Skeletal muscle satellite cell (primary cell): ENCODE results near the gene COL8A1.

Source experiments
- H3K27me3 ChIP-seq: 2 replicates; pipeline ENCODE4 v1.7.0; 2013; ENCODE audit warnings: low read length; ENCODE audit not compliant: control insufficient read depth, insufficient read depth
- H3K36me3 ChIP-seq: 2 replicates; pipeline ENCODE4 v1.7.0; 2013; ENCODE audit warnings: mild to moderate bottlenecking, control low read depth, low read length; ENCODE audit not compliant: insufficient read depth
- H3K4me1 ChIP-seq: 2 replicates; pipeline ENCODE4 v1.7.0; 2013; ENCODE audit warnings: low read length; ENCODE audit not compliant: control insufficient read depth, insufficient read depth
- H3K4me2 ChIP-seq: 2 replicates; pipeline ENCODE4 v1.7.0; 2013; ENCODE audit warnings: mild to moderate bottlenecking, low read length
- H3K4me3 ChIP-seq: 2 replicates; pipeline ENCODE4 v1.7.0; 2013; ENCODE audit warnings: low read length
- H3K9ac ChIP-seq: 2 replicates; pipeline ENCODE4 v1.7.0; 2013; ENCODE audit warnings: mild to moderate bottlenecking, low read depth, low read length, moderate library complexity
- H3K9me3 ChIP-seq: replicated peaks from 2 replicates; pipeline ENCODE4 v1.7.0; 2013; ENCODE audit warnings: mild to moderate bottlenecking, control low read depth, low read length

The COL8A1 gene

GRCh38 chr3:99656624-99657023 is 18.2 kb downstream of the COL8A1 start:
- peaks cover 91% of the 10 kb centered on the region for H3K36me3 ChIP-seq
- no peak overlapping the region for H3K4me2 ChIP-seq
- H3K4me3 ChIP-seq = no peak overlapping the region
- H3K9me3 ChIP-seq = no peaks in the 10 kb centered on the region
- no peaks in the 10 kb centered on the region for H3K27me3 ChIP-seq
- H3K9ac ChIP-seq = no peak overlapping the region
- peaks cover 79% of the 10 kb centered on the region for H3K4me1 ChIP-seq

GRCh38 chr3:99658274-99658673 is 19.9 kb downstream of the COL8A1 start:
- no peaks in the 10 kb centered on the region for H3K9me3 ChIP-seq
- H3K4me3 ChIP-seq = no peak overlapping the region
- H3K4me1 ChIP-seq = peaks cover 63% of the 10 kb centered on the region
- H3K4me2 ChIP-seq = peak overlapping the region; percentile 27
- peaks cover 81% of the 10 kb centered on the region for H3K36me3 ChIP-seq
- H3K27me3 ChIP-seq = no peaks in the 10 kb centered on the region
- H3K9ac ChIP-seq = peak overlapping the region; percentile 51

GRCh38 chr3:99659032-99659431 is 20.6 kb downstream of the COL8A1 start:
- no peak overlapping the region for H3K4me3 ChIP-seq
- H3K9me3 ChIP-seq = no peaks in the 10 kb centered on the region
- H3K9ac ChIP-seq = peak overlapping the region; percentile 51
- no peaks in the 10 kb centered on the region for H3K27me3 ChIP-seq
- H3K4me2 ChIP-seq = peak overlapping the region; percentile 27
- peaks cover 75% of the 10 kb centered on the region for H3K36me3 ChIP-seq
- peaks cover 59% of the 10 kb centered on the region for H3K4me1 ChIP-seq

GRCh38 chr3:99659951-99660350 is 21.6 kb downstream of the COL8A1 start:
- Histone ChIP-seq H3K27me3 (no peaks in the 10 kb centered on the region), H3K9me3 (no peaks in the 10 kb centered on the region), H3K4me3 (no peak overlapping the region), H3K9ac (no peak overlapping the region), H3K4me2 (no peak overlapping the region), H3K4me1 (peaks cover 63% of the 10 kb centered on the region), H3K36me3 (peaks cover 72% of the 10 kb centered on the region)

- Histone ChIP-seq H3K27me3 (no peaks in the 10 kb centered on the region), H3K4me2 (no peak overlapping the region), H3K4me3 (no peak overlapping the region), H3K36me3 (peaks cover 61% of the 10 kb centered on the region), H3K9ac (no peak overlapping the region), H3K9me3 (no peaks in the 10 kb centered on the region), H3K4me1 (peaks cover 67% of the 10 kb centered on the region)
Observed at GRCh38 chr3:99662838-99663570, 24.6 kb downstream of the COL8A1 start.

- Histone ChIP-seq H3K27me3 (no peaks in the 10 kb centered on the region), H3K4me1 (peaks cover 67% of the 10 kb centered on the region), H3K36me3 (peaks cover 59% of the 10 kb centered on the region), H3K9ac (no peak overlapping the region), H3K4me2 (no peak overlapping the region), H3K9me3 (no peaks in the 10 kb centered on the region), H3K4me3 (no peak overlapping the region)
Observed at GRCh38 chr3:99663977-99664376, 25.6 kb downstream of the COL8A1 start.

GRCh38 chr3:99665017-99665416 is 26.6 kb downstream of the COL8A1 start:
- H3K4me1 ChIP-seq = peaks cover 68% of the 10 kb centered on the region
- H3K4me3 ChIP-seq = no peak overlapping the region
- no peak overlapping the region for H3K9ac ChIP-seq
- no peak overlapping the region for H3K4me2 ChIP-seq
- no peaks in the 10 kb centered on the region for H3K27me3 ChIP-seq
- peaks cover 54% of the 10 kb centered on the region for H3K36me3 ChIP-seq
- no peaks in the 10 kb centered on the region for H3K9me3 ChIP-seq

GRCh38 chr3:99666201-99666600 is 27.8 kb downstream of the COL8A1 start:
- no peaks in the 10 kb centered on the region for H3K27me3 ChIP-seq

GRCh38 chr3:99668044-99668443 is 29.6 kb downstream of the COL8A1 start:
- no peak overlapping the region for H3K9ac ChIP-seq
- H3K9me3 ChIP-seq = no peaks in the 10 kb centered on the region
- H3K27me3 ChIP-seq = no peaks in the 10 kb centered on the region
- no peak overlapping the region for H3K4me3 ChIP-seq
- peaks cover 68% of the 10 kb centered on the region for H3K4me1 ChIP-seq
- H3K36me3 ChIP-seq = peaks cover 56% of the 10 kb centered on the region
- H3K4me2 ChIP-seq = no peak overlapping the region

More at GRCh38 chr3:99666201-99666600, 27.8 kb downstream of the COL8A1 start:
- Histone ChIP-seq H3K4me2 (peak overlapping the region; percentile 38), H3K4me3 (no peak overlapping the region), H3K36me3 (peaks cover 48% of the 10 kb centered on the region), H3K9me3 (no peaks in the 10 kb centered on the region), H3K9ac (no peak overlapping the region), H3K4me1 (peaks cover 65% of the 10 kb centered on the region)

- Histone ChIP-seq H3K27me3 (no peaks in the 10 kb centered on the region), H3K4me2 (peak overlapping the region; percentile 12), H3K9ac (no peak overlapping the region), H3K36me3 (peaks cover 61% of the 10 kb centered on the region), H3K4me3 (no peak overlapping the region), H3K9me3 (no peaks in the 10 kb centered on the region), H3K4me1 (peaks cover 76% of the 10 kb centered on the region)
Observed at GRCh38 chr3:99669879-99670555, 31.6 kb downstream of the COL8A1 start.

- H3K36me3 ChIP-seq = peaks cover 62% of the 10 kb centered on the region
- H3K4me1 ChIP-seq = peaks cover 78% of the 10 kb centered on the region
- no peaks in the 10 kb centered on the region for H3K27me3 ChIP-seq
- peak overlapping the region; percentile 10 for H3K4me2 ChIP-seq
- H3K9me3 ChIP-seq = no peaks in the 10 kb centered on the region
- no peak overlapping the region for H3K9ac ChIP-seq
- no peak overlapping the region for H3K4me3 ChIP-seq
Observed at GRCh38 chr3:99670556-99670950, 32.2 kb downstream of the COL8A1 start.
